Measurements from ENCODE around the gene ASPG. TPM values are rescaled to one million over a fixed set of nuclear protein-coding genes. Genes with fewer than 3 reads are reported as not detected.
"Not testable (repeated sequence)": the region's sequence is repeated elsewhere in the genome, so short reads cannot be mapped to it uniquely, and the experiment has no call there.

The ASPG gene
- polyA plus RNA-seq, 1 donor: 11.7 TPM

DNA sequence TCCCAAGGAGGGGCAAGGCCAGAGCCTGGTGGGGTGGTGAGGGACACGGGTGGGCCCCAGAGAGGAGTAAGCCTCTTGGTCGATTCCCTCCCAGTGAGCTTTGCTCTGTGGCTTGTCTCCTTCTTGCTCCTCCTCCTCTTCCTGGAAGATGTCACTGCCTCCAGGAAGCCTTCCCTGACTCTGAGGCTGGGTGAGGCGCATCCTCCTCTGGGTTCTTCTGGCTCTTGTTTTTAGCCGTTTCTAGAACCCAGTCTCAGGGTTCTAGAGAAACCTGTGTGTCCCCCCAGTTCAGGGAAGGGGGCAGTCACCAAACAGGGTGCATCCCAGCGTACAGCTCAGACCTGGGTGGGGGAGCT, 65.5 kb downstream of the ASPG start:
- Histone ChIP-seq H3K36me3 (ENCODE audit: control insufficient read depth, insufficient read depth, low read length) (no peaks in the 10 kb centered on the region), H3K4me3 (ENCODE audit: low read length) (no peak overlapping the region), H3K9me3 (ENCODE audit: control insufficient read depth, low read depth, low read length) (no peaks in the 10 kb centered on the region), H3K27ac (ENCODE audit: low read length) (peak overlapping the region; percentile 17), H3K4me1 (ENCODE audit: control insufficient read depth, insufficient read depth, low read length) (peaks cover 7% of the 10 kb centered on the region), H3K27me3 (ENCODE audit: control insufficient read depth, insufficient read depth, low read length) (no peaks in the 10 kb centered on the region)
- WGBS (ENCODE audit: insufficient coverage, low lambda C conversion rate): no CpG with 5 or more reads among the region's 5 CpGs
- DNase-seq: no peak

DNA sequence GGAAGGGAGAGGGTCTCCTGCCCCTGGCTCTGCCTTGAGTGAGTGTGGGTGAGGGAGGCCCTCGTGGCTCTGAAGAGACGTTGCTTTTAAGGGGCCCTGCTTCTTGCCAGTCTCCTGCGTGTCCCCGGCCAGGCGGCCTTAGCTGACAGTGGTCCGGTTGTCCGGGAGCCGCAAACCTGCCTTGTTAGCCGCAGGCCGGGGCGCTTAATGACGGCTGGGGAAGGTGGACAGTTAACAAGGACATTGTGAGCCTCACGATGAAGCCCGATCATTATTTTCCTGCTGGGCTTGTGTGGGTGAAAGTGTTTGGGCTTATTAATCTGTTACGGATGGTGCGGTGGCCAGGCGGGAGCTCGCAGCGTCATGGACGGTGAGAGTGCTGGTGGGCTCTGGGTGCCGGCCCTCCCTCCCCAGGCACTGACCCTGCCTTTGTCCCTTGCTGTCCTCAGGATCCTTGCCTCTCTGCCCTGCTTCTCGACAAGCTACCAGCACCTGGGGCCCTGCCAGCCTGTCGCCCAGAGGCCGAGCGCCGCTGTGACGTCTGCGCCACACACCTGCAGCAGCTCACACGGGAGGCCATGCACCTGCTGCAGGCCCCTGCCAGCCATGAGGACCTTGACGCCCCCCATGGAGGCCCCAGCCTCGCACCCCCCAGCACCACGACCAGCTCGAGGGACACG, 66.2 kb downstream of the ASPG start:
- no CpG with 5 or more reads among the region's 34 CpGs for WGBS (ENCODE audit: insufficient coverage, low lambda C conversion rate)
- H3K9me3 ChIP-seq (ENCODE audit: control insufficient read depth, low read depth, low read length): no peaks in the 10 kb centered on the region

DNA sequence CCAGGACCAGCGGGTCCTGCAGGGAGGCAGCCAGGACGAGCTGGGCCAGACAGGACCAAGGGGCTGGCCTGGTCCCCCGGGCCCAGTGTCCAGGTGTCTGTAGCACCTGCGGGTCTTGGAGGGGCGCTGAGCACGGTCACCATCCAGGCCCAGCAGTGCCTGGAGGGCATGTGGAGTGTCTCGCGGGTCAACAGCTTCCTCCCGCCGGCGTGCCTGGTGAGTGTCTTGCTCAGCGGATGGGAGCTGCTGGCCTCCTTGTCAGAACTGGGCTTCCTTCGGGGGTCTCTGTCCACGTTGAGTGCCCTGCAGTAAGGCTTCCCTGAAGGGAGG, 66.7 kb downstream of the ASPG start:
- Histone ChIP-seq H3K27me3 (ENCODE audit: control insufficient read depth, insufficient read depth, low read length) (no peaks in the 10 kb centered on the region), H3K36me3 (ENCODE audit: control insufficient read depth, insufficient read depth, low read length) (no peaks in the 10 kb centered on the region), H3K27ac (ENCODE audit: low read length) (no peak overlapping the region), H3K9me3 (ENCODE audit: control insufficient read depth, low read depth, low read length) (no peaks in the 10 kb centered on the region), H3K4me1 (ENCODE audit: control insufficient read depth, insufficient read depth, low read length) (peaks cover 7% of the 10 kb centered on the region), H3K4me3 (ENCODE audit: low read length) (no peak overlapping the region)
- no CpG with 5 or more reads among the region's 14 CpGs for WGBS (ENCODE audit: insufficient coverage, low lambda C conversion rate)
- DNase-seq: no peak

More for the DNA sequence above, 66.2 kb downstream of the ASPG start:
- H3K4me3 ChIP-seq (ENCODE audit: low read length): no peak overlapping the region
- no peak for DNase-seq
- peaks cover 7% of the 10 kb centered on the region for H3K4me1 ChIP-seq (ENCODE audit: control insufficient read depth, insufficient read depth, low read length)
- H3K27me3 ChIP-seq (ENCODE audit: control insufficient read depth, insufficient read depth, low read length): no peaks in the 10 kb centered on the region
- no peak overlapping the region for H3K27ac ChIP-seq (ENCODE audit: low read length)
- H3K36me3 ChIP-seq (ENCODE audit: control insufficient read depth, insufficient read depth, low read length): no peaks in the 10 kb centered on the region

DNA sequence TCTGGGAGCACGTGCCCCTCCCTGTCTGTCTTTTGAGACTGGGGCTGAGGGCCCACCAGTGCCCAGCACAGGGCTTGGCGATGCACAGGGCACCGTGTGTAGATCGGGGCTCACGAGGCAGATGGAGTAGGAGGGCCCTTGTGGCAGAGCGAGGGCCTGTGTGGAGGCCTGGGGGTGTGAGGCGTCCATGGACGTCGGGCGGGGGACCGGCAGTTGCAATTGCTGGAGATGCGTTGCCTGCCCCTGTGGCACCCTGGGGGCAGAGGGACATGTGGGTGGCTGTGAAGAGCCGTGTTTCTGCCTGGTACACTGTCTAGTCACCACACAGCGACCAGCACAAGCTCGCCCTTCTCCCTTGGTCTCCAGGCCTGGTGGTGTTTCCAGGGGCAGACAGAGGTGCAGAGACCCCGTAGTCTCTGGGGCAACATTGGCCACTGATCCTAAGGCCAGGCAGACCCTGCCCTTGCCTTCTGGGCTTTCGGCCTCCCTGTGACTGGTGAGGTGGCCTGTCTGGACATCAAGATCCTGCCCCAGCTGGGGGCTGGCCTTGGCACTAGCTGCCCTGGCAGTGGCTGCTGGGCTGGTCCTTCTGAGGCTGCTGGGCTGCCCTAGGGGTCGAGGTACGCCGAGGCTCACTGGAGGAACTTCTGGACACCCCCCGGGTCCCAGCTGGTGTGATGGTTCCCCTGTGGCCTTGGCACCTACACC, 67.3 kb downstream of the ASPG start:
- DNase-seq: no peak
- Histone ChIP-seq H3K27me3 (ENCODE audit: control insufficient read depth, insufficient read depth, low read length) (no peaks in the 10 kb centered on the region), H3K36me3 (ENCODE audit: control insufficient read depth, insufficient read depth, low read length) (no peaks in the 10 kb centered on the region), H3K27ac (ENCODE audit: low read length) (no peak overlapping the region), H3K4me3 (ENCODE audit: low read length) (no peak overlapping the region), H3K4me1 (ENCODE audit: control insufficient read depth, insufficient read depth, low read length) (peaks cover 7% of the 10 kb centered on the region), H3K9me3 (ENCODE audit: control insufficient read depth, low read depth, low read length) (no peaks in the 10 kb centered on the region)
- WGBS (ENCODE audit: insufficient coverage, low lambda C conversion rate): no CpG with 5 or more reads among the region's 21 CpGs

- H3K27me3 ChIP-seq (ENCODE audit: control insufficient read depth, insufficient read depth, low read length); H3K4me3 ChIP-seq (ENCODE audit: low read length); H3K9me3 ChIP-seq (ENCODE audit: control insufficient read depth, low read depth, low read length); DNase-seq; H3K36me3 ChIP-seq (ENCODE audit: control insufficient read depth, insufficient read depth, low read length); H3K4me1 ChIP-seq (ENCODE audit: control insufficient read depth, insufficient read depth, low read length); H3K27ac ChIP-seq (ENCODE audit: low read length): not testable (repeated sequence)
- WGBS (ENCODE audit: insufficient coverage, low lambda C conversion rate): no CpG with 5 or more reads among the region's 7 CpGs
Observed at GRCh38 chr14:104153394-104153755, 67.9 kb downstream of the ASPG start.

DNA sequence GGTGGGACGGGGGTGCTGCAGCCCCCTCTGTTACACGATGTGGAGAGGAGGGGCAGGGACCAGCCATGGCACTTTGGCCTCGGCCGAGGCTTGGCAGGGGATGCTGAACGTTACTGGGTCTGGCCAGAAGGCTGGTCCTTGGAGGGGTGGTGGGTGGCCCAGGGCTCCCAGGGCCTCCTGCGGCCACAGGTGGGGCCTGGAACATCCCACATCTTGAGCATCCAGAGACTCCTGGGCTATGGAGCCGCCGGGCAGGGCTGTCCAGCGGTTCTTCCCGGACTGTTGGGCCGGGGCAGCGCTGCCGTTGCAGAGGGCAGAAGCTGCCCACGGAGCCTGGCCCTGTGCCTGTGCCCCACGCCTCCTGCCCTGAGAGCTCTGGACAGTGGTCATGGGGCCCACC, 68.7 kb downstream of the ASPG start:
- Histone ChIP-seq H3K27ac (ENCODE audit: low read length) (no peak overlapping the region), H3K27me3 (ENCODE audit: control insufficient read depth, insufficient read depth, low read length) (no peaks in the 10 kb centered on the region), H3K9me3 (ENCODE audit: control insufficient read depth, low read depth, low read length) (no peaks in the 10 kb centered on the region), H3K4me1 (ENCODE audit: control insufficient read depth, insufficient read depth, low read length) (peaks cover 7% of the 10 kb centered on the region), H3K36me3 (ENCODE audit: control insufficient read depth, insufficient read depth, low read length) (no peaks in the 10 kb centered on the region), H3K4me3 (ENCODE audit: low read length) (no peak overlapping the region)
- DNase-seq: no peak
- no CpG with 5 or more reads among the region's 15 CpGs for WGBS (ENCODE audit: insufficient coverage, low lambda C conversion rate)

- Histone ChIP-seq H3K9me3 (ENCODE audit: control insufficient read depth, low read depth, low read length) (no peaks in the 10 kb centered on the region), H3K4me1 (ENCODE audit: control insufficient read depth, insufficient read depth, low read length) (no peaks in the 10 kb centered on the region)
Observed at GRCh38 chr14:104155513-104155912, 70.0 kb downstream of the ASPG start.

DNA sequence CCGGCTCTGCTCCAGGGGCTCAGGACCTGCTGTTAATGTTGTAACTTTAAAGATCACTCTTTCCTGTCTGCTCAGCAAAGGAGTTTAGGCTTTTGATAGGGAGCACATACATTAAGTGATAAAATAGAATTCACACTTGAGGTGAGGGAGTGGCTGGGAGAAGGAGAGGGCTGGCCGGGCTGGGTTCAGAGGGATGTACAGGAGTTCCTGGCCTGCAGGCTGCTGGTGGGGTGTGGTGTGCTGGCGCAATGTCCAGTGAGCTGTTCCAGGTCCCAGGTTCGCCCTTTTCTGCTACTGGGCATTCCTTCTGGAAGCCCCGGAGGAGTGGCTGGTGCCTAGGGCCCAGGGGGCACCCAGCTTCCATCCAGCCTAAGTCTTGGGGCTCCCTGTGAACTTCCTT, 70.6 kb downstream of the ASPG start:
- no peaks in the 10 kb centered on the region for H3K36me3 ChIP-seq (ENCODE audit: control insufficient read depth, insufficient read depth, low read length)
- H3K27ac ChIP-seq (ENCODE audit: low read length): no peak overlapping the region
- no CpG with 5 or more reads among the region's 5 CpGs for WGBS (ENCODE audit: insufficient coverage, low lambda C conversion rate)
- no peaks in the 10 kb centered on the region for H3K27me3 ChIP-seq (ENCODE audit: control insufficient read depth, insufficient read depth, low read length)
- no peak overlapping the region for H3K4me3 ChIP-seq (ENCODE audit: low read length)
- H3K4me1 ChIP-seq (ENCODE audit: control insufficient read depth, insufficient read depth, low read length): no peaks in the 10 kb centered on the region
- no peaks in the 10 kb centered on the region for H3K9me3 ChIP-seq (ENCODE audit: control insufficient read depth, low read depth, low read length)
- no peak for DNase-seq

More at GRCh38 chr14:104155513-104155912, 70.0 kb downstream of the ASPG start:
- H3K36me3 ChIP-seq (ENCODE audit: control insufficient read depth, insufficient read depth, low read length): no peaks in the 10 kb centered on the region
- no peak overlapping the region for H3K4me3 ChIP-seq (ENCODE audit: low read length)
- no peak overlapping the region for H3K27ac ChIP-seq (ENCODE audit: low read length)
- H3K27me3 ChIP-seq (ENCODE audit: control insufficient read depth, insufficient read depth, low read length): no peaks in the 10 kb centered on the region
- DNase-seq: no peak
- no CpG with 5 or more reads among the region's 29 CpGs for WGBS (ENCODE audit: insufficient coverage, low lambda C conversion rate)

- no peak overlapping the region for H3K4me3 ChIP-seq (ENCODE audit: low read length)
- no peak overlapping the region for H3K27ac ChIP-seq (ENCODE audit: low read length)
- H3K36me3 ChIP-seq (ENCODE audit: control insufficient read depth, insufficient read depth, low read length): no peaks in the 10 kb centered on the region
- H3K9me3 ChIP-seq (ENCODE audit: control insufficient read depth, low read depth, low read length): no peaks in the 10 kb centered on the region
- no peaks in the 10 kb centered on the region for H3K27me3 ChIP-seq (ENCODE audit: control insufficient read depth, insufficient read depth, low read length)
- H3K4me1 ChIP-seq (ENCODE audit: control insufficient read depth, insufficient read depth, low read length): no peaks in the 10 kb centered on the region
- no CpG with 5 or more reads among the region's 42 CpGs for WGBS (ENCODE audit: insufficient coverage, low lambda C conversion rate)
- no peak for DNase-seq
Observed at GRCh38 chr14:104157016-104157928, 71.8 kb downstream of the ASPG start.

Measured in large intestine (tissue), 3 donors.